AG09309 (cell line): ENCODE measurements around the gene PRKCA.

Experiments used
- DNase-seq: peaks from one replicate; pipeline ENCODE4 v3.0.0-alpha.2; 2010; ENCODE audit warnings: low read depth
- H3K4me3 ChIP-seq: 2 replicates; pipeline ENCODE4 v1.5.1; 2011; ENCODE audit warnings: mild to moderate bottlenecking, low read depth, low read length, moderate library complexity; ENCODE audit not compliant: control insufficient read depth
- TF ChIP-seq, protein P1 (sequence below): IDR thresholded peaks from 2 replicates; pipeline ENCODE4 v1.5.1; 2011; ENCODE audit warnings: mild to moderate bottlenecking, low read depth, low read length, inconsistent platforms; ENCODE audit not compliant: insufficient read depth, control insufficient read depth; ENCODE audit errors: missing control alignments

The PRKCA gene

DNA sequence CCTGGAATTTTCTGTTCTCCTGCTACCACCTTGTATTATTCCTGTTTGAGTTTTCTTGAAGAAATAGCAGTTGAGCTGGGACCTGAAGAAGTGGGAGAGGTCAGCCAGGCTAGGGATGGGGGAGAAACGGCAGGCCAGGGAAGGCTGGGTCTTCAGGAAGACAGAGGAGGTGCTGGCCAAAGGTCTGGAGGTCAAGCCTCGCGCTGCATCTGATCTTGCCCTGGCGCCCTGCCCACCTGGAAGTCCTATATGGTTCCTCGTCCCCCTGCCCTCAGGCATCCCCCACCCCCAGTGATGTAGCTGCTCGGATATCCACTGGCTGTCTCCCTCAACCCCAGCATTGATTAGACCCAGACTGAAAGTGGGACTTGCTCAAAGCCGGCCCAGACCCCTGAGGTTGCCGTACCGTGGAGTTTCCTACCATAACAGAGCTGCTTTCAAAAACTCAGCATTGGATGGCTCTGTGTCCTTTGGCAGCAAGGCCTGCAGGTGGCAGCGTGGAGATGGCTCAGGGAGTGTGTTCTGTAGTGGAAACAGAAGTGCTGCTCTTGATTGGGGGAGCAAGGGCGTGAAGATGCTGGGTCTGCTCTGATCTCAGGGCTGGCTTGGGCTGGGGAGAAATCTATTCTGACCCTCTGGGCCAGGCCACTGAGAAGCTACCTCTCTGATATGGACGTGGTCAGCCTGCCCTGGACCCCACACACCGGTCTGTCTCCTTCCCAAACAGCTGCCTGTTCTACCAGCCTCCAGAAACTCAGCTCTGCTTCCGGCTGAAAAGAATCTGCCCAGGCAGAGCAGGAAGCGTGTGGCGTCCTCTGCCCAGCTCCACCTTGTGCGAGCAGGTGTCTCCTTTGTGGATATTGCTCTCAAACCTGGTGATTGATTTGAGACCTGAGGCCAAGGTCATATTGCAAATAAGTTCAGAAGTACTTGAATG lies 425.5 kb downstream of the PRKCA start:
- no peak overlapping the region for H3K4me3 ChIP-seq
- TF ChIP-seq, protein P1, sequence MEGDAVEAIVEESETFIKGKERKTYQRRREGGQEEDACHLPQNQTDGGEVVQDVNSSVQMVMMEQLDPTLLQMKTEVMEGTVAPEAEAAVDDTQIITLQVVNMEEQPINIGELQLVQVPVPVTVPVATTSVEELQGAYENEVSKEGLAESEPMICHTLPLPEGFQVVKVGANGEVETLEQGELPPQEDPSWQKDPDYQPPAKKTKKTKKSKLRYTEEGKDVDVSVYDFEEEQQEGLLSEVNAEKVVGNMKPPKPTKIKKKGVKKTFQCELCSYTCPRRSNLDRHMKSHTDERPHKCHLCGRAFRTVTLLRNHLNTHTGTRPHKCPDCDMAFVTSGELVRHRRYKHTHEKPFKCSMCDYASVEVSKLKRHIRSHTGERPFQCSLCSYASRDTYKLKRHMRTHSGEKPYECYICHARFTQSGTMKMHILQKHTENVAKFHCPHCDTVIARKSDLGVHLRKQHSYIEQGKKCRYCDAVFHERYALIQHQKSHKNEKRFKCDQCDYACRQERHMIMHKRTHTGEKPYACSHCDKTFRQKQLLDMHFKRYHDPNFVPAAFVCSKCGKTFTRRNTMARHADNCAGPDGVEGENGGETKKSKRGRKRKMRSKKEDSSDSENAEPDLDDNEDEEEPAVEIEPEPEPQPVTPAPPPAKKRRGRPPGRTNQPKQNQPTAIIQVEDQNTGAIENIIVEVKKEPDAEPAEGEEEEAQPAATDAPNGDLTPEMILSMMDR = peak; percentile 72
- no peak for DNase-seq

DNA sequence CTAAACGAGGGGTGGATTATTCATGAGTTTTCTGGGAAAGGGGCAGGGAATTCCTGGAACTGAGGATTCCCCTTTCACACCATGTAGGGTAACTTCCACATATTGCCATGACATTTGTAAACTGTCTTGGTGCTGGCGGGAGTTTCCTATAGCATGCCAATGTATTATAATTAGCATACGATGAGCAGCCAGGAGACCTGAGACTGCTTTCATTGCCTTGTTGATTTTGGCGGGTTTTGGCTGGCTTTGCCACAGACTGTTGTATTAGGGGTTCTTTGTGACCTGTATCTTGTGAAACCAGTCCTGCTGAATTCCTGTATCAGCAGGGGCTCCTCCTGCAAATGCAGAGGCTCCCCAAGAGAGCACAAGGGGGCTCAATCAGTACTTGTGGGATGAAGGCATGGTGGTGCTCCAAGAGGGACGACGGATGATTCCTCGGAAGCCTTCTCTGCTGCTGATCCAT lies 428.1 kb downstream of the PRKCA start:
- H3K4me3 ChIP-seq = no peak overlapping the region
- DNase-seq = no peak
- TF ChIP-seq, protein P1 = no peak

DNA sequence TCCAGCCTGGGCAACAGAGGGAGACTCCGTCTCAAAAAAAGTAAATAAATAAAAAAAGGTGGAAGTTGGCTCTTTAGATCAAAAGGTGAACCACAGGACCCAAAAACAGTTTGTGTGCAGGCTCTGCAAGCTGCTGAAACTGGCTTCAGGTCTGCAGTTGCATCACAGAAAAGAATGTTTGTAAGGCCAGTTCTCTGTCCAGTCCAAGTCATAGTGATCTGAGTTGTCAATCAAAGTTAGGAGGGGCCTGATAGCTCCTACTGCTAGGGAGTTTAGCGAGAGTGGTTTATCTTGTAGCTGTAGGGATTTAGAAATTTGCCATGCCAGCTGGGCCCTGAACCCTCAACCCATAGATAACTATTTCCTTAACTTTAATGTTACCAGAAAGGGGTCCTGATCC lies 431.3 kb downstream of the PRKCA start:
- H3K4me3 ChIP-seq = no peak overlapping the region
- TF ChIP-seq, protein P1 = no peak
- DNase-seq = no peak

DNA sequence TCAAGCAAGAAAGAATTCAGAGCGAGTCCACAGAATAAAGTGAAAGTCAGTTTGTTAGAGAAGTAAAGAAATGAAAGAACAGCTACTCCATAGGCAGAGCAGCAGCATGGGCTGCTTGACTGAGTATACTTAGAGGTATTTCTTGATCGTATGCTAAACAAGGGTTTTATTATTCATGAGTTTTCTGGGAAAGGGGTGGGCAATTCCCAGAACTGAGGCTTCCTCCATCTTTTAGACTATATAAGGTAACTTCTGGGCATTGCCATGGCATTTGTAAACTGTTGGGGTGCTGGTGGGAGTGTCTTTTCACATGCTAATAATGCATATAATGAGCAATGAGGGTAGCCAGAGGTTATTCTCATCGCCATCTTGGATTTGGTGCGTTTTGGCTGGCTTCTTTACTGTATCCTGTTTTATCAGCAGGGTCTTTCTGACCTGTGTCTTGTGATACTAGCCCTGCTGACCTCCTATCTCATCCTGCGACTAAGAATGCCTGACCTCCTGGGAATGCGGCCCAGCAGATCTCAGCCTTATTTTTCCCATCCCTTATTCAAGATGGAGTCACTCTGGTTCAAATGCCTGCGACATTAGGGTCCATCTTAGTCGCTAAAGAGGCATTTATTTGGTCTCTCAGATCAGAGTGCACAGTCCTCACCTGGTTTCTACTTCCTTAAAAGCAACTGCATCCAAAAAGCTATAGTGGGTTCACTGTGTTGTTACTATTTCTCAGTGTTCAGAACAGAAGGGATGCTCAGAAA lies 432.0 kb downstream of the PRKCA start:
- no peak for DNase-seq
- TF ChIP-seq, protein P1 = no peak

DNA sequence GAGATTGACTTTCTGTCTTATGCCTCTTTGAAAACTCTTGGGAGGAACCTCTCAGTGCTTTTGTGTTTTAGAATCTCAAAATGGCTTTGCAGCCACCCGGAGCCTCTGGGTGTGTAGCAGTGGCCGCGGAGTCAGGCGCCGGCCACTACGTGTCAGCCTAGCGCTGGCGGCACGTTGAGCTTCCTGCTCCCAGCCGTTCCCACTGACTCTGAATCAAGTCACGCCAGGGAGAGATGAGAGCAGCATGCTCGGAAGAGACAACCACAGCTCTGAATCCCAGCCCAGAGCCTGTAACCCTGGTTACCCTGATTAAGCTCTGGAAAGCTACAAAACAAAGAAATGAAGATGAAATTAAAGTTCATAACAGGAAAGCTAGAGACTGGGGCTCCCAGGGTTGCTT lies 435.1 kb downstream of the PRKCA start:
- TF ChIP-seq, protein P1 = peak; percentile 30
- DNase-seq = peak; percentile 47
- no peak overlapping the region for H3K4me3 ChIP-seq

More for the DNA sequence above, 432.0 kb downstream of the PRKCA start:
- no peak overlapping the region for H3K4me3 ChIP-seq

DNA sequence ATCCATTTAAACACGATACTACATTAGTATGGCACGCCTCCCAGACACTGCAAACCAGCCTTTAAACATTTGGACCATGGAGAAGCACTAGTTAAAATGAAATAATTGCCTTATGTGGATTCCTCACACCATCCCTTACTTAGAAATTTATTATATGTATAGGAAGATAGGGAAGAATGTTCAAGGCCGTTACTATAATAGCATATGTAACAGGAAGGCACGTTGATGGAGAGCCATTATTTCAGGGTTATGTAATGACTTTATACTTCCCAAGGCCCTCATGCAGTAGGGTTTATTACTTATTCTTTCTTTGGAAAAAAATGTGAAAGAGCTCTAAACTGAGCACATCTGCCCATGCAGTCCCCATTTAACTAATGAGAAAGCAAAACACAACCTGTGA lies 435.9 kb downstream of the PRKCA start:
- TF ChIP-seq, protein P1 = no peak
- DNase-seq = no peak
- H3K4me3 ChIP-seq = no peak overlapping the region
